Fibroblast of villous mesenchyme (primary cell): ENCODE results near the gene MBTD1. TPM values are rescaled to one million over a fixed set of nuclear protein-coding genes. Genes with fewer than 3 reads are reported as not detected.

Experiments used
- DNase-seq: peaks from one replicate; pipeline ENCODE4 v3.0.0-alpha.2; 2010; ENCODE audit warnings: low read depth
- H3K4me3 ChIP-seq: 2 replicates; pipeline ENCODE4 v1.5.1; 2011; ENCODE audit warnings: low read depth, mild to moderate bottlenecking, low read length
- total RNA-seq: library from RNA; depleted of rRNA; stranded (reverse); fragments of >200 nt; gene quantifications from 2 replicates; pipeline ENCODE4 v1.2.3, GENCODE V29; 2012
- TF ChIP-seq, protein P1 (sequence below): IDR thresholded peaks from 2 replicates; pipeline ENCODE4 v1.5.1; 2012; ENCODE audit warnings: low read depth, mild to moderate bottlenecking, low read length; ENCODE audit not compliant: insufficient read depth

The MBTD1 gene
- total RNA-seq, 1 donor = 15.1 TPM

DNA sequence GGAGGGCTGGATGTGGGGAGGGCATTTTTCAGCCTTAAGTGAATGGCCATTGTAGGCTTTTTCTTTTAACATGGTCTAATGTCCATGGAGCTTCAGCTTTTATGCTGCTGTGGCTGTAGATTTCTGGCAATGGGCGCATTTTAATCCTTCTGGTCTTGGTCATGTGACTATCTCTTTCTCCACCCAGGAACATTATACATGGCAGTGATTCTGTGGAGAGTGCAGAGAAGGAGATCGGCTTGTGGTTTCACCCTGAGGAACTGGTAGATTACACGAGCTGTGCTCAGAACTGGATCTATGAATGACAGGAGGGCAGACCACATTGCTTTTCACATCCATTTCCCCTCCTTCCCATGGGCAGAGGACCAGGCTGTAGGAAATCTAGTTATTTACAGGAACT lies 98.3 kb downstream of the MBTD1 start:
- no peak for DNase-seq
- TF ChIP-seq, protein P1, sequence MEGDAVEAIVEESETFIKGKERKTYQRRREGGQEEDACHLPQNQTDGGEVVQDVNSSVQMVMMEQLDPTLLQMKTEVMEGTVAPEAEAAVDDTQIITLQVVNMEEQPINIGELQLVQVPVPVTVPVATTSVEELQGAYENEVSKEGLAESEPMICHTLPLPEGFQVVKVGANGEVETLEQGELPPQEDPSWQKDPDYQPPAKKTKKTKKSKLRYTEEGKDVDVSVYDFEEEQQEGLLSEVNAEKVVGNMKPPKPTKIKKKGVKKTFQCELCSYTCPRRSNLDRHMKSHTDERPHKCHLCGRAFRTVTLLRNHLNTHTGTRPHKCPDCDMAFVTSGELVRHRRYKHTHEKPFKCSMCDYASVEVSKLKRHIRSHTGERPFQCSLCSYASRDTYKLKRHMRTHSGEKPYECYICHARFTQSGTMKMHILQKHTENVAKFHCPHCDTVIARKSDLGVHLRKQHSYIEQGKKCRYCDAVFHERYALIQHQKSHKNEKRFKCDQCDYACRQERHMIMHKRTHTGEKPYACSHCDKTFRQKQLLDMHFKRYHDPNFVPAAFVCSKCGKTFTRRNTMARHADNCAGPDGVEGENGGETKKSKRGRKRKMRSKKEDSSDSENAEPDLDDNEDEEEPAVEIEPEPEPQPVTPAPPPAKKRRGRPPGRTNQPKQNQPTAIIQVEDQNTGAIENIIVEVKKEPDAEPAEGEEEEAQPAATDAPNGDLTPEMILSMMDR = no peak
- no peak overlapping the region for H3K4me3 ChIP-seq

DNA sequence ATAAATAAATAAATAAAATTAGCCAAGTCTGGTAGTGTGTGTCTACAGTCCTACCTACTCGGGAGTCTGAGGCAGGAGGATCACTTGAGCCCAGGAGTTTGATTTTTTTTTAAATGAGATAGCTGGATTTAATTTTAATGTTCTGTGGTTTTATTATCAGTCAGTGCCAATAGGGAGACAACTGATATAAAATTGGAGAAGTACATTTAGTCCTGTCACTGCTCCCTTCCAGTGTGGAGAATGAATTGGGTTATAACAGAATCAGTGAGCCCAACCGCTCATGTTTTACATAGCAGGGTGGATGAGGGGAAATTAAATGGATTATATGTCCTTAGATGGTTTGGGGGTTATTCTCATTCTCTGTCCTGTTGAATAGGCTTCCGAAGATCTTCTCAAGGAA lies 100.2 kb downstream of the MBTD1 start:
- H3K4me3 ChIP-seq = no peak overlapping the region
- TF ChIP-seq, protein P1 = no peak
- no peak for DNase-seq

DNA sequence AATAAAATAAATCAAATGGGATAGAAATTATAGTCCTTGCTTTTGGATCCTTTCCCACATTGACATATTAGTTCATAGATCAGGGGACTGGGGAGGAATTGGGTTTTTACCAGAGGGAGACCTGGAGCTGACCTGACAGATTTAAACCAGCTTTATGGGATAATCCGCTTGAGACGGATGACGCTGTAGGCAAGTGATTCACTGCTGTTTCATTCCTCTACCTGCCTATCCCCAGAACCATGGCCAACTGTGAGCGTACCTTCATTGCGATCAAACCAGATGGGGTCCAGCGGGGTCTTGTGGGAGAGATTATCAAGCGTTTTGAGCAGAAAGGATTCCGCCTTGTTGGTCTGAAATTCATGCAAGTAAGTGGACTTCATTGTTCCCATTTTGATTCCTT lies 104.4 kb downstream of the MBTD1 start:
- DNase-seq = no peak
- no peak overlapping the region for H3K4me3 ChIP-seq
- TF ChIP-seq, protein P1 = no peak

DNA sequence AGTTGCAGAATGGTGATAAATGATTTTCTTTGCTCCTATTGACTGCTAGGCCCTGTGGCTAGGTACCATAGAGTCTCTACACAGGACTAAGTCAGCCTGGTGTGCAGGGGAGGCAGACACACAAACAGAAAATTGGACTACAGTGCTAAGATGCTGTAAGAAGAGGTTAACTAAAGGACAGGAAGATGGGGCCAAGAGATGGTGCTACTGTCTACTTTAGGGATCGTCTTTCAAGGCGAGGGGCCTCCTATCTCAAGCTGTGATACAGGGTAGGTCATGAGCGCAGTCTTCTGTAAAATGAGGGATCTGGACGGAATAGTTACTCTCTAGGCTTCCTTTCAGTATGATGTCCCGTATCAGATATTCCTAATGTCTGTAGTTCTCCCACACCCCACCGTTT lies 105.7 kb downstream of the MBTD1 start:
- peak; percentile 35 for DNase-seq
- TF ChIP-seq, protein P1 = no peak
- peak overlapping the region; percentile 69 for H3K4me3 ChIP-seq

DNA sequence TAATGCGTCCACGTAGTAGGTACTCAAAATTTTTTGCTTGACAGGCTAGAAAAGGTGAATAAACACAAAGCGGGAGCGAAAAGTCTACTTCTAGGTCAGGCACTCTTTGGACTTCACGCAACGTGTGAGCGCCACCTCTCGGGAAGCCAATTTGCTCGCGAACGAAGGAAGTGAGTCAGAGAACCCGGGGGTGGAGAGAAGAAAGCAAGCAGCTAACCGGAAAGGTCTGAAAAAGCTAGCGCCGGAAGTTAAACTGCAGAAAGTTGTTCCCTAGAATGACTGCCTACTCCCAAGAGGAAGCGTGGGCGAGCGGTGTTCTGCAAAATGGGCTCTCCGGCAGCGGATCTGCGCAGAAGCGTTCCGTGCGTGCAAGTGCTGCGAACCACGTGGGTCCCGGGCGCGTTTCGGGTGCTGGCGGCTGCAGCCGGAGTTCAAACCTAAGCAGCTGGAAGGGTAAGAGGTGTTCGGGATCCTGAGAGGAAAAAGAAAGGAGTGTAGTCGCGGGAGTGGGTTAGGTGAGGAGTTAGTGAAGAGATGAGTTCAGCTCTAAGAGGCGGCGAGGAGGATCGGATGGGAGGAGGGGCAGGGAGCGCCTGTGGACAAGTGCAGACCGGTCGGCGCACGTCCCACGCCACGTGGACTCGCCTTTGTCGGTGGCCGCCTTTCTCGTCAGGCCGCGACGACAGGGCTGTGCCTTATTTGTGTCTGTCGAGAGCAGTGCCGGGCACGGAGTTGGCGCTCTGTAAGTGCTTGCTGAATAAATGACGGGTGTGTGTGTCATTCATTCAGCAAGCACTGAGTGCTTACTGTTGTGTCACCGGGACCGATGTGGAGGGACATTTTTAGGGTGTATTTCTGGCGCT lies 106.4 kb downstream of the MBTD1 start, which contains the start of gene NME1:
Gene NME1 (plus strand): TSS at position 350 of the 863 bp plus-strand sequence. CDS start 2,096 bp downstream, outside the sequence.
- peak within 1 kb of the TSS; percentile 69 for H3K4me3 ChIP-seq
- TF ChIP-seq, protein P1 = peak; percentile 81
- DNase-seq = peak; percentile 100

DNA sequence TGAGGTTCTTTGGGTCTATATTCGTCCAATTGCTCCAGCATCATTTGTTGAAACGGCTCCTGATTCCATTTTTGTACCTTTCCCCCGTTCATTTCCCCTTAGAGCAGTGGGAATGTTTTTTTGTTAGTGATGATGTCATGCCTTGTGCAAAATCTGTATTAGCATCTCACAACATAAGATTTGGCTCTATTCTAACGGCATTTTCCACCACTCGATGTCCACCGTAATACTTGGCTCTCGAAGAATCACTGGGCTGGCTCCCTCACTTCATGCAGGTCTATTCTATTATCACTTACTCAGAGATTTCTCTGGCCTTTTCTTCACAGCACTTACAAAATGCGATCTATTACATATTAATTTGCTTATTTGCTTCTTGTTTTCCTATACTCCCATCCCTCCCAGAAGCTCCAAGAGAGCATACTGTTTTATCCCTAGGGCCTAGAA lies 107.1 kb downstream of the MBTD1 start:
- DNase-seq = peak; percentile 60
- TF ChIP-seq, protein P1 = no peak
- H3K4me3 ChIP-seq = peak overlapping the region; percentile 69
